GM18499 (cell line): ENCODE results near the gene LDB2.
"Not testable (repeated sequence)": the region's sequence is repeated elsewhere in the genome, so short reads cannot be mapped to it uniquely, and the experiment has no call there.

Experiments used
- ATAC-seq: cut with Tn5 transposase; IDR thresholded peaks from one replicate; pipeline ENCODE4 v1.9.1; 2021; ENCODE audit warnings: moderate number of reproducible peaks; ENCODE audit not compliant: insufficient read depth, unreplicated experiment

LDB2 gene

GRCh38 chr4:16582526-16582925 is 315.9 kb downstream of the LDB2 start:
- ATAC-seq = no peak

- ATAC-seq = no peak
Observed at GRCh38 chr4:16582036-16582435, 316.4 kb downstream of the LDB2 start.

GRCh38 chr4:16581117-16581516 is 317.3 kb downstream of the LDB2 start:
- ATAC-seq = no peak

DNA sequence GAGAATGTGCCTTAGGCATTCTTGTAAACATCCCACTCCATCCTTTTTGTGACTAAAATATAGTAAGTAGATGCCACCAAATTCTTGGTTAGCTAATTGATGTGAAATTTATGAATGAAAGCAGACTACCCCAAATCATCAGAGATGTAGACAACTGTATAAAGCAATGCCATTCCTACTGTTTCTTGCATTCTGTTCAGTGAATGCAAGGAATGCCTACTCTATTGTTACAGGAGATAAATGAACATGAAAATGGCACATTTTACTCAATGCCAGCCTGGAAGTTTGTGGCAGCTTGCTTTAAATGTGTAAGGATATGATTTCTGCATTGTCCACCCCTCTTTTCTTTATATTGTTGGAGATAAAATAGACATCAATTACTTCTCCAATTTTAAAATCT is 317.9 kb downstream of the LDB2 start:
- no peak for ATAC-seq

- no peak for ATAC-seq
Observed at GRCh38 chr4:16579866-16580265, 318.6 kb downstream of the LDB2 start.

- ATAC-seq = no peak
Observed at GRCh38 chr4:16577177-16577576, 321.3 kb downstream of the LDB2 start.

- ATAC-seq = no peak
Observed at GRCh38 chr4:16574981-16575380, 323.5 kb downstream of the LDB2 start.

DNA sequence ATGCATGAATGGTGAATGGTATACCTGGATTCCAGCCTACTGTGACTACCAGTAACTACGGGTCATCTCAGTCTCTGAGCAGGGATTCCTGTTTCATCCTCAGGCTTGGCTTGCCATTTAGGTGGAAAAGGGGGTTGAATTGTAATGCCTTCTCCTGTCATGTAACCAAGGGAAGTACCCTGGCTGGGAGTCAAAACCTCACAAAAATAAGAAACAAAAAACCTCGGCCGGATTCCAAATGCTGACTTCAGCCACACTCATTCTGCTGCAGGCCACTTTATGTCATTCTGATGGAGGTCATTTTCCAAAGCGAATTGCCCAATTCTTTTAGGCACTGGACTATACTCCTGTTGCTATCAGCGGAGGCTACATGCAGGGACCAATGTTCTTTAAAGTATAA is 324.7 kb downstream of the LDB2 start:
- no peak for ATAC-seq

- no peak for ATAC-seq
Observed at GRCh38 chr4:16573206-16573605, 325.2 kb downstream of the LDB2 start.

DNA sequence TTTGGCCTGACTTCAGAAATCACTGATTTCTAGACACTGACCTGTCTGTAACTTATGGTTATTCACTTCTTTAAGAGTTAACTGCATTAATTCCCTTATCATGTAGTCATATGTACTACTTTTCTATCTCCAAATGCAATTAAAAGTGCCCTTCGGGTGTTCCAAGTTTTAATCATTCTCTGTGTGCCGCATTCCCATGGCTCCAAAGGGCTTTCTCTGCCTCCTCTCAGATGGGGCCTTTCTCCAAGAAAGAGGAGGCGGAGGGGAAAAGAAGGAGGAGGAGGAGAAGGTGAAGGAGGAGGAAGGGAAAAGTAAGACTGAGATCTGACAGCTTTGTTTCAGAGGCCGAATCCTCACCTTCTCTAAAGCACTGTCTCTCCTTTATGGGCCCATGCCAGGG is 325.8 kb downstream of the LDB2 start:
- no peak for ATAC-seq

- ATAC-seq = no peak
Observed at GRCh38 chr4:16572161-16572560, 326.3 kb downstream of the LDB2 start.

DNA sequence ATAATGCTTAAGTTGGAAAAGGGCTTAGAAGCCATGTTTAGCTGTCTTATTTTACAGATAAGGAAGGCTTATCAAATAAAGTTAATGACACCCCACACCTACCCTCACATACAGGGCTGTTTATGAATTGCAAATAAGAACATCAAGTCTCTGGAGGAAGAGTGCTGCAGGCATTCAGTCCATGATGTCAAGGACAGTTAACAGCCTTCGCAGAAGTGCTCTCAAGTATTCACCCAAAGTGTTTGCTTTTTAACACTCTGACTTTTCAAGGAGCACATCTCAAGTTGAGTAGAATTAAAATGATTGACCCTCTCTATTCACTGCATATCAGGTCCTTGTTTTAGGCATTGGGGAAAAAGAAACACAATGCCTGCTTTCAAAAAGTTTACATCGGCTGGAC is 328.7 kb downstream of the LDB2 start:
- no peak for ATAC-seq

GRCh38 chr4:16557316-16557715 is 341.1 kb downstream of the LDB2 start:
- not testable (repeated sequence) for ATAC-seq

- no peak for ATAC-seq
Observed at GRCh38 chr4:16555156-16555555, 343.3 kb downstream of the LDB2 start.

- no peak for ATAC-seq
Observed at GRCh38 chr4:16550531-16550930, 347.9 kb downstream of the LDB2 start.

- no peak for ATAC-seq
Observed at GRCh38 chr4:16545656-16546055, 352.8 kb downstream of the LDB2 start.

- no peak for ATAC-seq
Observed at GRCh38 chr4:16544869-16545268, 353.6 kb downstream of the LDB2 start.

DNA sequence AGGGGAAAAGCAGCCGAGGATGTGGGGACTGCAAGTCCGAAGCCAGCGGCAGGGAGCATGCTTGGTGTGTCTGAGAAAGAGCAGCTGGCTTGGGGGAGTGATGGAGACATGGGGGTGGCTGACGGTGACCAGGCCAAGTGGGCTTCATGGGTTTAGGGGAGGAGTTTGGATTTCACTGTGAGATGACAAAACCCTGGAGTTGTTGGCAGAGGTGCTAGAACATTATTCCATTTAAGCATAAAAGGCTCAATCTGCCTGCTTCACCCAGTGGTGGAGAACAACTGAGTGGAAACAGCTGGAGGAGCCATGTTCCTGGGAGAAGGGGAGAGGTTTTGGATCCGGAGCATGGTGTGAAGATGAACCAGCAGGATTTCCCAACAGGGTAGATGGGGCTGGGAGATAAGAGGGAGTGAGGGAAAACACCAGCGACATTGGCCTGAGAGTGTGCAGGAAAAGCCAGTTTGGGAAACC is 354.2 kb downstream of the LDB2 start:
- no peak for ATAC-seq

- ATAC-seq = no peak
Observed at GRCh38 chr4:16537926-16538325, 360.5 kb downstream of the LDB2 start.

DNA sequence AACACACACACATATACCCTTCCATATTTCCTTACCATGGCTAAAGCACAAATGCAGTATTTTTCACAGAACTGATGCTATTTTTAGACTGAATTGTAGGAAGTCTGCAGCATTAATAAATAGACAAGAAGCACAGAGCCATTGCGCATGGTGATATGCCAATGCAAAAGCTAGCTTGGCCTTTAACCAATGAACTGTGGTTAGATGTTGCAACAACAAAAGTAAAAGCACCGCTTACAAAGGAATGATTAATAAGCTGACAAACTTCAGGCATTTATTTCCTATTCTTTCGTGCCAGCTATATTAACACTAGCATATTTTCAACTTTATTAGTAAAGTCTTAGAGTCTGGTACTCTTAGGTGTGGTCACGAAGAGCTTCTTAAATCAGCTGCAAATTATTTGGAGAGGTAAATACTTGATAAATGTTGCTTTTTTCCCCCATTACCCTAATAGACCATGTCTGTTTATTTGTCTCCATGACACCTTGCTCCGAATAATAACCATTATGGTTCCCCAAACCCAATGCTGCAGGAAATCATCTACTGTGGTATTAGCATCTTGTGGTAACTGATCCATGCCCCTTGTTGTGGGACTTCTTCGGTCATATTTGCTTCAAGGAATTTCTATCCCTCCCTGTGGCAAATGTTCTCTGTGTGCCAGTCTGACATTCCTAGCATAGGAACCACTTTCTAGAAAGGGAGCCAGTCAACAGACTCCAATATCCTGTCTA is 366.0 kb downstream of the LDB2 start:
- ATAC-seq = no peak

- no peak for ATAC-seq
Observed at GRCh38 chr4:16530688-16531635, 367.5 kb downstream of the LDB2 start.
